GM18526 (cell line): Measurements from ENCODE around the gene PNLIPRP2.

ENCODE experiments used
- POLR2A ChIP-seq: IDR thresholded peaks from 3 replicates; pipeline ENCODE4 v1.6.1; 2011; ENCODE audit not compliant: insufficient read length; ENCODE audit errors: extremely low read depth

The PNLIPRP2 gene

GRCh38 chr10:116608686-116609594 is 11.8 kb upstream of the PNLIPRP2 start:
- no peak for TF ChIP-seq POLR2A

- TF ChIP-seq POLR2A = no peak
These were observed 10.2 kb upstream of the PNLIPRP2 start for GRCh38 chr10:116610443-116611152.

- no peak for TF ChIP-seq POLR2A
These were observed 9.6 kb upstream of the PNLIPRP2 start for GRCh38 chr10:116611153-116611545.

- TF ChIP-seq POLR2A = no peak
These were observed 8.5 kb upstream of the PNLIPRP2 start for GRCh38 chr10:116612107-116612769.

GRCh38 chr10:116613471-116613870 is 7.3 kb upstream of the PNLIPRP2 start:
- TF ChIP-seq POLR2A = no peak

- no peak for TF ChIP-seq POLR2A
These were observed 6.0 kb upstream of the PNLIPRP2 start for GRCh38 chr10:116614796-116615195.

GRCh38 chr10:116615199-116615776 is 5.5 kb upstream of the PNLIPRP2 start:
- no peak for TF ChIP-seq POLR2A

GRCh38 chr10:116621476-116621875 is 723 bp downstream of the PNLIPRP2 start:
- TF ChIP-seq POLR2A = no peak

- TF ChIP-seq POLR2A = no peak
These were observed 1.3 kb downstream of the PNLIPRP2 start for GRCh38 chr10:116621934-116622655.

- no peak for TF ChIP-seq POLR2A
These were observed 5.1 kb downstream of the PNLIPRP2 start for GRCh38 chr10:116625845-116626244.

- no peak for TF ChIP-seq POLR2A
These were observed 6.1 kb downstream of the PNLIPRP2 start for GRCh38 chr10:116626815-116627214.

- TF ChIP-seq POLR2A = no peak
These were observed 6.7 kb downstream of the PNLIPRP2 start for GRCh38 chr10:116627386-116627933.

GRCh38 chr10:116629340-116629739 is 8.6 kb downstream of the PNLIPRP2 start:
- TF ChIP-seq POLR2A = no peak

- TF ChIP-seq POLR2A = no peak
These were observed 9.3 kb downstream of the PNLIPRP2 start for GRCh38 chr10:116630020-116630419.
